Measurements from ENCODE around the gene ABTB2. TPM values are rescaled to one million over a fixed set of nuclear protein-coding genes. Genes with fewer than 3 reads are reported as not detected.

ABTB2 gene
- total and polyA plus RNA-seq, 10 of the 15 experiments (the other 5 are each of a cell fraction or from before 2014, with no cell fraction given) = 0.13 to 2.1 (median 0.72) TPM

GRCh38 chr11:34256626-34257025 is 101.2 kb downstream of the ABTB2 start:
- Histone ChIP-seq H3K27ac (ENCODE audit: control insufficient read depth, insufficient read depth) (no peak overlapping the region), H3K9me3 (replicated peaks; ENCODE audit: control insufficient read depth, insufficient read depth, low read length) (no peaks in the 10 kb centered on the region), H3K4me1 (ENCODE audit: control insufficient read depth, insufficient read depth, low read length) (no peaks in the 10 kb centered on the region), H3K36me3 (ENCODE audit: control insufficient read depth in 2 of 2, insufficient read depth in 2 of 2, low read length in 1 of 2) (no peaks in the 10 kb centered on the region), H3K9ac (ENCODE audit: control insufficient read depth, insufficient read depth, low read length) (no peak overlapping the region), H3K79me2 (ENCODE audit: control insufficient read depth, insufficient read depth, low read length) (no peaks in the 10 kb centered on the region), H4K20me1 (ENCODE audit: control insufficient read depth, insufficient read depth) (no peaks in the 10 kb centered on the region), H3K27me3 (replicated peaks in 1 of 2; ENCODE audit: control insufficient read depth in 2 of 2, insufficient read depth in 2 of 2, low read length in 1 of 2) (no peaks in the 10 kb centered on the region), H3K4me2 (ENCODE audit: control insufficient read depth, insufficient read depth) (no peak overlapping the region), H2AFZ (ENCODE audit: control insufficient read depth, low read depth, low read length) (no peak overlapping the region), H3K4me3 (no peak overlapping the region)
- intact Hi-C loops (cut with micrococcal nuclease; ENCODE audit: unreplicated experiment) = no loop called here
- DNase-seq (ENCODE audit: low read depth, low spot score) (no peak), ATAC-seq (no peak), FAIRE-seq (no peak)
- WGBS (ENCODE audit: insufficient coverage, insufficient replicate concordance, low lambda C conversion rate, missing lambda C conversion rate) = 71% methylated on average over 6 of the region's 6 CpGs
- ChIA-PET RAD21 (ENCODE audit: unreplicated experiment) (no interaction called here), CTCF (no interaction called here), SMC1A (ENCODE audit: uncharacterized antibody, unreplicated experiment) (no interaction called here), POLR2A (no interaction called here)
- TF ChIP-seq LARP7 (IDR thresholded peaks at IDR 0.05) (no peak), CEBPB (IDR thresholded peaks at IDR 0.05; ENCODE audit: borderline replicate concordance in 1 of 2, low read depth in 2 of 2, low read length in 2 of 2) (no peak), RELB (IDR thresholded peaks at IDR 0.05; ENCODE audit: low read depth) (no peak), MXI1 (IDR thresholded peaks at IDR 0.05; ENCODE audit: low read depth, low read length) (no peak), POLR2A (IDR thresholded peaks at IDR 0.05; ENCODE audit: low read depth, low read length) (no peak), RB1 (IDR thresholded peaks at IDR 0.05; ENCODE audit: borderline replicate concordance) (no peak)
- in situ Hi-C loops (cut with MboI) = no loop called here
- no TSS peak for BruUV-seq (replicated peaks)

GRCh38 chr11:34256150-34256549 is 101.7 kb downstream of the ABTB2 start:
- Histone ChIP-seq H3K4me3 (no peak overlapping the region), H3K9me3 (replicated peaks; ENCODE audit: control insufficient read depth, insufficient read depth, low read length) (no peaks in the 10 kb centered on the region), H3K27me3 (replicated peaks in 1 of 2; ENCODE audit: control insufficient read depth in 2 of 2, insufficient read depth in 2 of 2, low read length in 1 of 2) (no peaks in the 10 kb centered on the region), H4K20me1 (ENCODE audit: control insufficient read depth, insufficient read depth) (no peaks in the 10 kb centered on the region), H3K27ac (ENCODE audit: control insufficient read depth, insufficient read depth) (no peak overlapping the region), H3K79me2 (ENCODE audit: control insufficient read depth, insufficient read depth, low read length) (no peaks in the 10 kb centered on the region), H3K4me1 (ENCODE audit: control insufficient read depth, insufficient read depth, low read length) (no peaks in the 10 kb centered on the region), H3K9ac (ENCODE audit: control insufficient read depth, insufficient read depth, low read length) (no peak overlapping the region), H2AFZ (ENCODE audit: control insufficient read depth, low read depth, low read length) (no peak overlapping the region), H3K36me3 (ENCODE audit: control insufficient read depth in 2 of 2, insufficient read depth in 2 of 2, low read length in 1 of 2) (no peaks in the 10 kb centered on the region), H3K4me2 (ENCODE audit: control insufficient read depth, insufficient read depth) (no peak overlapping the region)
- FAIRE-seq (no peak), DNase-seq (ENCODE audit: low read depth, low spot score) (no peak), ATAC-seq (no peak)
- 55% methylated on average over 6 of the region's 6 CpGs for WGBS (ENCODE audit: insufficient coverage, insufficient replicate concordance, low lambda C conversion rate, missing lambda C conversion rate)
- CTCF ChIA-PET = no interaction called here
- intact Hi-C loops (cut with micrococcal nuclease; ENCODE audit: unreplicated experiment) (no loop called here), in situ Hi-C loops (cut with MboI) (no loop called here)
- no peak for TF ChIP-seq POLR2A (IDR thresholded peaks at IDR 0.05; ENCODE audit: low read depth, low read length)
- no peak for TF ChIP-seq SMARCA5 (IDR thresholded peaks at IDR 0.05)
- TF ChIP-seq HDAC2 (IDR thresholded peaks at IDR 0.05) = no peak
- no peak for TF ChIP-seq RFX5 (IDR thresholded peaks at IDR 0.05; ENCODE audit: low read depth, low read length)
- TF ChIP-seq NFXL1 (IDR thresholded peaks at IDR 0.05; ENCODE audit: borderline replicate concordance) = no peak
- TF ChIP-seq POU2F2 (IDR thresholded peaks at IDR 0.05; ENCODE audit: borderline replicate concordance, low read depth, low read length) = no peak
- no peak for TF ChIP-seq HCFC1 (IDR thresholded peaks at IDR 0.05; ENCODE audit: low read length)
- no peak for TF ChIP-seq JUNB (IDR thresholded peaks at IDR 0.05)
- TF ChIP-seq CHD4 (IDR thresholded peaks at IDR 0.05) = no peak
- TF ChIP-seq BCL11A (IDR thresholded peaks at IDR 0.05; ENCODE audit: low read depth, low read length) = no peak
- TF ChIP-seq, protein P1, sequence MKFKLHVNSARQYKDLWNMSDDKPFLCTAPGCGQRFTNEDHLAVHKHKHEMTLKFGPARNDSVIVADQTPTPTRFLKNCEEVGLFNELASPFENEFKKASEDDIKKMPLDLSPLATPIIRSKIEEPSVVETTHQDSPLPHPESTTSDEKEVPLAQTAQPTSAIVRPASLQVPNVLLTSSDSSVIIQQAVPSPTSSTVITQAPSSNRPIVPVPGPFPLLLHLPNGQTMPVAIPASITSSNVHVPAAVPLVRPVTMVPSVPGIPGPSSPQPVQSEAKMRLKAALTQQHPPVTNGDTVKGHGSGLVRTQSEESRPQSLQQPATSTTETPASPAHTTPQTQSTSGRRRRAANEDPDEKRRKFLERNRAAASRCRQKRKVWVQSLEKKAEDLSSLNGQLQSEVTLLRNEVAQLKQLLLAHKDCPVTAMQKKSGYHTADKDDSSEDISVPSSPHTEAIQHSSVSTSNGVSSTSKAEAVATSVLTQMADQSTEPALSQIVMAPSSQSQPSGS (IDR thresholded peaks at IDR 0.05; ENCODE audit: low read length) = no peak
- no peak for TF ChIP-seq MEF2A (IDR thresholded peaks at IDR 0.05; ENCODE audit: insufficient read depth, low read depth, low read length)
- TF ChIP-seq FOXM1 (IDR thresholded peaks at IDR 0.05; ENCODE audit: low read depth, low read length) = no peak
- no peak for TF ChIP-seq ZSCAN29 (IDR thresholded peaks at IDR 0.05)
- TF ChIP-seq SRF (IDR thresholded peaks at IDR 0.05; ENCODE audit: low read depth in 2 of 2, low read length in 2 of 2) = no peak
- POLR2A ChIA-PET = no interaction called here
- RAD21 ChIA-PET (ENCODE audit: unreplicated experiment) = no interaction called here
- SMC1A ChIA-PET (ENCODE audit: uncharacterized antibody, unreplicated experiment) = no interaction called here
- no TSS peak for BruUV-seq (replicated peaks)
